Measurements from ENCODE around the gene LRRC36. TPM values are rescaled to one million over a fixed set of nuclear protein-coding genes. Genes with fewer than 3 reads are reported as not detected.
"Not testable (repeated sequence)": the region's sequence is repeated elsewhere in the genome, so short reads cannot be mapped to it uniquely, and the experiment has no call there.

Gene LRRC36
- total and polyA plus RNA-seq, 8 donors = 3.0 to 73.6 (median 55.7) TPM

- H3K4me1 ChIP-seq = peaks cover 0 to 13% of the 10 kb centered on the region in 2 donors
- H3K9me3 ChIP-seq = no peaks in the 10 kb centered on the region
- TF ChIP-seq CTCF (IDR thresholded peaks at IDR 0.05) = no peak
- peak overlapping the region in 1 of 2 donors; percentile 61 for H3K27ac ChIP-seq
- DNase-seq = no peak
- peak; percentile 49 for ATAC-seq
- H3K36me3 ChIP-seq = no peaks in the 10 kb centered on the region
- intact Hi-C loops (cut with DNase I) = no loop called here
- H3K27me3 ChIP-seq = no peaks in the 10 kb centered on the region
- no peak overlapping the region for H3K4me3 ChIP-seq
Observed at GRCh38 chr16:67345401-67345800, 18.8 kb downstream of the LRRC36 start.

GRCh38 chr16:67346341-67346740 lies 19.7 kb downstream of the LRRC36 start:
- ATAC-seq (no peak), DNase-seq (no peak)
- no peaks in the 10 kb centered on the region for H3K9me3 ChIP-seq
- TF ChIP-seq CTCF (IDR thresholded peaks at IDR 0.05) = no peak
- H3K27me3 ChIP-seq = no peaks in the 10 kb centered on the region
- no peaks in the 10 kb centered on the region for H3K36me3 ChIP-seq
- peak overlapping the region; percentile 53 to 63 for H3K27ac ChIP-seq
- no peak overlapping the region for H3K4me3 ChIP-seq
- peaks cover 0 to 13% of the 10 kb centered on the region in 2 donors for H3K4me1 ChIP-seq
- intact Hi-C loops (cut with DNase I) = no loop called here

DNA sequence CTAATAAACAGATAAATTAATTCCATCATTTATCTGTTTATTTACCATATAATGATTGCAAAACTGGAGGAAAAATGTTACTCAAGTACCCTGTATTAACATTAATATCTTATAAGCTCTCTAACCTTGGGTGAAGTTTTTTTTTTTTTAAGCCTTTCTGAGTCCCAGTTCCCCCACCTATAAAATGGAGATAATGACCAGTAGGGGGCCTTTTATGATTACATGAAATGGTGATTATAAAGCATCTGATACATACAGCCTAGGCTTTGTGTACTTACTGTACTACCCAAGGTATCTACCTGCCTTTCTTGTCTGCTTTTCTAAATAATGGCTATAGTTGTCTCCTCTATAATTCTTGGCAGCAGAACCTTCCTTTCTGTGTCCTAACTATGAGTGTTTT lies 22.6 kb downstream of the LRRC36 start:
- Histone ChIP-seq H3K4me1 (peaks cover 0 to 13% of the 10 kb centered on the region in 2 donors), H3K27ac (no peak overlapping the region), H3K27me3 (no peaks in the 10 kb centered on the region), H3K4me3 (no peak overlapping the region), H3K9me3 (no peaks in the 10 kb centered on the region), H3K36me3 (no peaks in the 10 kb centered on the region)
- intact Hi-C loops (cut with DNase I) = no loop called here
- TF ChIP-seq CTCF (IDR thresholded peaks at IDR 0.05) = peak; percentile 33 to 50
- ATAC-seq (peak; percentile 83), DNase-seq (no peak)

DNA sequence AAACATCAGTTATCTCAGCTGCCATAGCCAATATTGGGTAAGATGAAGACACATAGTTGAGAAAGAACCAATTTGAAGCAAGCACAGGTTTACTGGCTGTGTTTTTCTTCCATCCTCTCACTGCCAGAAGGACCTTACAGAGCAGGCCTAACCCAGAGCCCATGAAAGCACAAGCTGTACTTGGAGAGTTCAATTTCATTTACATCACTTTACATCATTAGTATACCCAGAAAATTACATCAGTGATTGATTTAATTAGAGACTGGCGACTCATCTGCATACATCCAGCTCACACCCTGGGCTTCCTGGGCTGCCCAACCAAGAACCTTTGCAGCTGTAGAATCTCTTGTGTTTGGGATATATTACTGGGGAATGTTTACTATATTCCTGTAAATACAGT lies 23.7 kb downstream of the LRRC36 start:
- no peak for ATAC-seq
- intact Hi-C loops (cut with DNase I) = no loop called here
- Histone ChIP-seq H3K36me3 (no peaks in the 10 kb centered on the region), H3K4me3 (no peak overlapping the region), H3K4me1 (peaks cover 0 to 7% of the 10 kb centered on the region in 2 donors), H3K27me3 (no peaks in the 10 kb centered on the region), H3K9me3 (no peaks in the 10 kb centered on the region), H3K27ac (no peak overlapping the region)
- no peak for TF ChIP-seq CTCF (IDR thresholded peaks at IDR 0.05)
- DNase-seq = no peak

GRCh38 chr16:67352463-67352862 lies 25.8 kb downstream of the LRRC36 start:
- intact Hi-C loops (cut with DNase I); H3K4me1 ChIP-seq; H3K36me3 ChIP-seq; H3K27me3 ChIP-seq; DNase-seq; H3K4me3 ChIP-seq; H3K9me3 ChIP-seq; ATAC-seq; H3K27ac ChIP-seq: not testable (repeated sequence)

- Histone ChIP-seq H3K4me1 (no peaks in the 10 kb centered on the region), H3K27ac (no peak overlapping the region), H3K36me3 (no peaks in the 10 kb centered on the region), H3K4me3 (no peak overlapping the region), H3K27me3 (no peaks in the 10 kb centered on the region), H3K9me3 (no peaks in the 10 kb centered on the region)
- ATAC-seq (no peak), DNase-seq (no peak)
- no peak for TF ChIP-seq CTCF (IDR thresholded peaks at IDR 0.05)
- intact Hi-C loops (cut with DNase I) = no loop called here
Observed at GRCh38 chr16:67356396-67356795, 29.8 kb downstream of the LRRC36 start.
